GDM1 (cell line): Measurements from ENCODE around the gene CEP128.

Experiments used
- DNase-seq: peaks from one replicate; lab custom pipeline; 2025; lab: John Stamatoyannopoulos, UW

CEP128 gene

DNA sequence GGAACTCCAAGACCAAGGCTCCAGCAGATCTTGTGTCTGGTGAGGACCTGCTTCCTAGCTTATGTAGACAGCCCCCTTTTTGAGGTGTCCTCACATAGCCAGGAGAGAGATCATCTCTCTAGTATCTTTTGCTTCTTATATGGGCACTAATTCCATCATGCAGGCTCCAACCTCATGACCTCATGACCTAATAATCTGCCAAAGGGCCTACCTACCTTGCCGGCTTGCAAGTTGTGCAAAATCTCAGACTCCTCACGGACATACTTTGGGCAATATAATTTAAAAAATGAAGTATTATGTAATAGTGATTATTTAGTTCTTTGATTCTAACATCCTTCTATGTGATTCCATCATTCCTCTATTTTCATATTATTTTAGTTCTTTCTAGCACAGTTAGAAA, 397.2 kb downstream of the CEP128 start:
- no peak for DNase-seq

DNA sequence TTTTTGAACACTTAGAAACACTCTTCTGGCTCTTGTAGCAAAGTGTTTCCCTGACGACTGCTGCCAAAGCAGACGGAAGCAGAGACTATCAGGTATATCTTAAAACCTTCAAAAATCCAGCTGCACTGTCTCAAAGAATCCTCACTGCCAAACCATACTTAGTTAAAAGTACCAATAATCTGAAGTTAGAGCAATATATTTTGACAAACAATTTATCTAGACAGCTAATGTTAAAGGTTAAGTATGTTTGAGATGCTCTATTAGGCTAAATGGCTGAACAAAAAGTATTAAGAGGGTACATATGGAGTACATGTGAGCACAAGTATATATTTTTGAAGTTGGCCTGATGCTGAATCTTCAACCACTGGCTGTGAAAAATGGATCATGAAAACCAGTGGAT, 398.3 kb downstream of the CEP128 start:
- DNase-seq, result no peak

DNA sequence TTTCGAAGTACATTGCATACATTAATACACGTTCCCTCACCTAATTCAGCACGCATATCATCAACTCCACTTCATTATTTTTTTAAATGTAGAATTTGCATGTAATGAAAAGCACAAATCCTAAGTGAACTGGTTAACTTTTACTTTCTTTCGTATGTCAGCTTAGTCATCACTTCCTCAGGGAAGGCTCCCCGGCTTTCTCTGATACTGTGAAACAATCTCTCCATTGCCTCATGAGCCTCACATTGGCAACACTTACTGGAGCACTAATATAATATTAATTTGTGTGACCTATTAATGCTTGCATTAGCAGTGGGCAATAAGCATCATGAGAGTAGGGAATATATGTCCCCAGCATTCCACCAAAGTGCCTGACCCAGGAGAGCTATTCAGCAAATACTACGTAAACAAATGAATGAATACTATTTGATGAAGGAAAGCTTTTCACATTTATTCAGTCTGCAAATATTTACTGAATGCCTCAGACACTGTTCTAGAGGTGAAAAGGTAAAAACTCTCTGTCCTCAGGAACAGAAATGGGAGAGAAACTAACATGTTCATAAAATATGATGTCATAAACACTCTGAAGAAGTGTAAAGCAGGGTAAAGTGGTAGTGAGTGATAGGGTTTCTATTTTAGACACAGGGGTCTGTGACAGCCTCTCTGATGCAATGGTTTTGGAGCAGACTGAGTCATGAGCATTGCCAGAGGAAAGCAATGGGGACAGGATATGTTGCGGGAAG, 402.7 kb downstream of the CEP128 start:
- no peak for DNase-seq

DNA sequence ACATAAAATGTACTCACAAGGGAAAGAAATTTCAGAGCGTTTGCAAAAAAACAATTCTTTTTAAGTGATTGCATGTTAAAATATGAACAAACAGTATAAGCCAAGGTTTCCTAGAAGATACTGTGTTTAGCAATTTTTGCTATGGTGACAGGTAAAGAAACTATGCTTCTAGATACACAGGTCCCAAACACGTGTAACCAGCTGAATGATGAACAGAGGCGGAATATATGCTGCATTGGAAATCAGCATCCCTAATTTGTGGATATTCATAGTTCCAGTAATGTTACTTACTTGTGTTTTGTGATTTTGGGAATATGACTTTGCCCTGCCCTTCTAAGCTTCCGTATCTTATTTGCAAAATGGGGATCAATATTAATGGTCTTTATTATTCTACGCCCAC, 403.9 kb downstream of the CEP128 start:
- DNase-seq, result no peak

DNA sequence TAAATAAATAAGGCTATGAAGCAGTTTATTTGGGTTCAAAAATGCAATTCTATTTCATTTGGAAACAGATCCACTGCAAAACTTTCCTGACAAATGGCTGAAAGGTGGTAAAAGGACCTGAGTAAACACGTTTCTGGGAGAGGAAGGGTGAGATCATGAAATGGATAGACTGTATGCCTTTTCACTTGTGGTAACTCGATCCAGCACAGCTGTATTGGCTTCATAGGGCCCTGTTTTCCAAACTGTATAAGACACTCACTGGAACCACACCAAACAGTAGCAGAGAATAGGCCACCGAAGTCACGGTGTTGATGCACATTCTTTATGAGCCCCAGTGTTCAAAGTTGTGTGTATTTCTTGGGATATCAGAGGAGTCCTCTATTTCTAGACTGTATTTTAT, 405.1 kb downstream of the CEP128 start:
- no peak for DNase-seq

DNA sequence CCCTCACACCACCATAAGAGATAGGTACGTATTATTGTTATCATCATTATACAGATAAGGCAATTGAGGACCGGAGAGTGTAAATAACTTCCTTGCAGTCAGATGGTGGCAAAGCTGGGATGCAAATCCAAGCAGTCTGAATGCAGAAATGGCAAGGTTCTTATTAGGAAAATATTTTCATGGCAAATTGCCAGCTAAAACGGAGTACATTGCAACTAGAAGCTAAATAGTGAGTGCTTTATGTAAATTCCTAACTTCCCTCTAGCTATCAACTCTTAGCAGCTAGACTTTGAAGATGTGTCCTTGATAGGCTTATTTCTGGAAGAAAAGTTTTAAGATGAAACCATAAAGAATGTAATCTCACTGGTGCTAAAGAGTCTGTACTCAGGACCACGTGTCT, 406.4 kb downstream of the CEP128 start:
- no peak for DNase-seq

DNA sequence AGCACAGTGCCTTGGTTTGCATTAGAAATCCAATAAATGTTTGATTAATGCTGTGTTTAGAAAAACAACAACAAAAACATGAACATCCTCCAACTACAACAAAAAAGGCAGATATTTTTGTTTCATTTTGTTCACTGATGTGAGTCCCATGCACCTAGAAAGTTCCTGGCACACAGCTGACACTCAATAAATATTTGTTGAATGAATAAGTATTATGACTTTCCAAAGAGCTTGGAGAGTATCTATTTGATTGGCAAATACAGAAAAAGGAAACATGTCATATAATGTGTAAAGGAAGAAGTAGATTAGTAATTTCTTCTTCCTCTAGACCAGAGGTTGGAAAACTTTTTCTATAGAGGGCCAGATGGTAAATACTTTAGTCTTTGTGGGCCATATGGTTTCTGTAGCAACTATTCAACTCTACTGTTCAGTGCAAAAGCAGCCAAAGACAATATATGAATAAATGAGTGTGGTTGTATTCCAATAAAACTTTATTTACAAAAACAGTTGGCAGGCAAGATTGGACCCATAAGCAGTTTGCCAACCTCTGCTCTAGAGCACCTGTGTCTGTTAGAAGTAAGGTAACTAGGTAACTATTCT, 417.9 kb downstream of the CEP128 start:
- DNase-seq, result no peak

DNA sequence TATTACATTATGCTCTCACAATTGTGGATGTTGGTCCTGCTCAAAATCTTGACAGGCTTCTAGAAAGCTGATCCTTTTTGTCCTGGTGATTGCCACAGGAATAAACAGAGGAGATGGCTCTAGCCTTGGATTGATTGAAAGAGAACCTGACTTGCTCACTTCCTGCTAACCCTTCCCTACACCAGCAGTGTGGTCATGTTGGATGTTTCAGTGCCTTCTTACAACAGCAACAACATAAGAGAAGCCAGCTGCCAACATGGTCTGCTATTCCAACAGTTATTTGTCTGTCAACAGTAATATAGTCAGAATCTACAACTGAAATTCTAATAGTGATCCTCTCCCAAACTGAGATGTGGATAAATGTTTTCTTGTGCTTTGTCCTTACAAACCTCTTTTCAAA, 418.6 kb downstream of the CEP128 start:
- no peak for DNase-seq

DNA sequence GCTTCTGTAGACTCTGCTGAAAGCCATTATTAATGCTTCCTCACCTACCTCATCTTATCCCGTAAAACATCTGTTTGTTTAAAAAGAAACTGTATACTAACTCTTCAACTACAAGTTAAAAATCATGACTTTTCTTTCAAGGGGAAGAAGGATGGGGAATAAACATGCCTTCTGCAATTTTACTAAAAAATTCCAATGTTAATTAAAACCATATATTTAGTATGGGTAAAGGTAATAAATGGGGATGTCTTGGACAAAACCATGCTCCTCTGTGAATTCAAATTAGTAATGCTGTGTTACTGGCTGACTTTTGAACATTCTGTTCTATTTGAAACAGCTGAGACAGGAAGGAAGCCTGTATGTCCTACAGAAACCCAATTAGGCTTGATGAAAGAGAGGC, 419.1 kb downstream of the CEP128 start:
- DNase-seq, result no peak

DNA sequence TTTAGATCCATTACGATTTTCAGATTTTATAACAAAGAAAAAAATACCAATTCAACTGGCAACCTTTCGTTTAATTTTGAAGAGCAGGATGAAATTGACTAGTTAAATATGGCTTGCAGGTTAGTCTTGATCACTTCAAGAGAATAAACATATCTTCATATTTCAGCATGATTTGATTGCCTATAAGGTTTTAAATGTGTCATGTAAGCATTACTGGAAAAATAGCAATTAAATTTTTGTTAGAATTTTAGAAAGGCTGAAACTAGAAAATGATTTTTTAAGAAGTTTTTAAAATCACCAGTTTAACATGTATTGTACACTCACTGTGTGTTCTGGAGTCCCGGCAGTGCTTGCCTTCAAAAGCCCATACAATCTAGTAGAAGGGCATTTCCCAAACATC, 420.1 kb downstream of the CEP128 start:
- no peak for DNase-seq

DNA sequence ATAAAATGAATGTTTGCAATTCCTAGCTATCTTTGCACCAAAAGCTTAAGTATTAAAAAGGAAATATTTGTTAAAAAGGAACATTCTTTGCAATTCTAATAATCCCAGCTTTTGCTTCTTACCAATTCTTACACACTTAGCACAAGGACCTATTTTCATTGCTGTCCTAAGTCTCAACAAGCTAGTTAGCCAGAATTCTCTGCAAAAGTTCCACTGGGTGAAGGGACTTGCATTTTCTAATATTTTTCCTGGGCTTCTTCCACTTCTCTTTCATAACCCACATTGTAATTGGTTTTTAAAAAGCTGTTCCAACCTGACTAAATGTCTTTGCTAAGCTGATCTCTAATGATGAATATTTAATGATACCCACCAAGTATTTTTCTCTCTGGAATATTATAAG, 422.5 kb downstream of the CEP128 start:
- no peak for DNase-seq

DNA sequence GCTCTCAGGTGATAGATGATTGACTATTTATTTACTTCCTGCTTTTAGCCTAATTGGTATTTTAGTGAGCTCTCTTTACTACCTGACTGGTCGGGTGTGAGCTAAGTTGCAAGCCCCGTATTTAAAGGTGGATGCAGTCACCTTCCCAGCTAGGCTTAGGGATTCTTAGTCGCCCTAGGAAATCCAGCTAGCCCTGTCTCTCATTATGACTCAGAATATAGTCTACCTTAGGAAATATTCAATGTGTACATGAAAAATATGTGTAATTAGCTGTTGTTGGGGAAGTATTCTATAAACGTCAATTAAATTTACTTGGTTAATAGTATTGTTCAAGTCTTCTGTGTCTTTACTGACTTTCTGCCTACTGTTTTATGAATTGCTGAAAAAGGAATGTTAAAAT, 423.4 kb downstream of the CEP128 start:
- DNase-seq, result no peak

DNA sequence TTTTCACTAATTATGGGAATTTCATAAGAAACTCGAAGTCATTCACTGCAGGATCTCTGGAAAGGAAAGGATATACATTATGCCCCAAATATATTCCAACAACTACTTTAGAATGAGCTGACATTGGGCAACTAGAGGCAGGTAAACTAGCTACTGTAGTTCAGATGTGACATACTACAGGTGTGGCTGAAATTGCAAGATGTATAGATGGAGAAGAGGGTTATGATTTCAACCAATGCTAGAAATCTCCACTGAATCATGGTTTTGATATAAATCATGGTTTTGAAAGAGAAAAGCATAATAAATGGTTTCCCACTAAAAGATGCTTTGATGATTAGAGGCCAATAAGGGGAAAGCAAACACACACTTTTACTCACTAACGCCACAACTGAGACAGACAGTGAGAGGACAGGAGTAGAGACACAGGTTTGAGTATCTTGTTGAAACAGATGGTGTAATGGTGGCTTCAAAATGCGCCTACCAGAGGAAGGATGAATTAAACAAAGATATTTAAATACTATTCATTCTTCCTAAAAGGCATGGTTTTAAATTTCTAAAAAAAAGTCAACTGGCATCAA, 434.2 kb downstream of the CEP128 start:
- no peak for DNase-seq

DNA sequence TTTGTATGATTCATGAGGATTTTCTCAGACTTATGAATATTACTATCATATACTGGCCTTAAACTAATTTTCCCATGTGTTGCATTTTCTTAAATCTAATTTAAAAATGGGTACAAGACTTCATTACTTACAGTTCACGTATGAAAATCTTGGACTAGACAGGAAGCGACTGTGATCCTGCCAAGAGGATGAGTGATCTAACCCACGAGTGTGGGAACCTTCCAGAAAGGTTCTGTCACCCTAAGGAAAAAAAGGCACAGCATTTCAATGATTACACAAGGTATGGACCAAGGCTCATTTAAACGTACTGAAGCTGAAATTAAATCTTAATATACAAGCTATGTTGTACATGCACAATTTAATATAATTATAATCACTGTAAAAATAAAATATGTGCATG, 436.8 kb downstream of the CEP128 start:
- no peak for DNase-seq

DNA sequence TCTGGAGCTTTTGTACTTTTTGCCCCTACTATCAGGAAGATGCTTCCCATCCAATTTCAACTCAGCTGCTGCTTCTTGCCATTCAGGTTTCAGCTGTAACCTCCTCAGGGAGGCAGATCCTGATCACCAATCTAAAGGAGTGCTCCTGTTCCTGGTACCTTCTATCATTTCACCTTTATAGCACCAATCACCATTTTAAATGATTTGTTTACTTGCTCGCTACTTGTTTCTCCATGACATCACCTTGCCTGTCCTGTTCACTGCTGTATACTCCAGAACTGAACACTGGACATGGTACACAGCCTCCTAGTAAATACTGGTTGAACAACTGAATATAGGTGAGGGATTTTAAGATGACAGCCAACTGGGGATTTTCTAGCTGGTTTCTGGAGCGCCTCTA, 443.0 kb downstream of the CEP128 start:
- DNase-seq, result no peak

DNA sequence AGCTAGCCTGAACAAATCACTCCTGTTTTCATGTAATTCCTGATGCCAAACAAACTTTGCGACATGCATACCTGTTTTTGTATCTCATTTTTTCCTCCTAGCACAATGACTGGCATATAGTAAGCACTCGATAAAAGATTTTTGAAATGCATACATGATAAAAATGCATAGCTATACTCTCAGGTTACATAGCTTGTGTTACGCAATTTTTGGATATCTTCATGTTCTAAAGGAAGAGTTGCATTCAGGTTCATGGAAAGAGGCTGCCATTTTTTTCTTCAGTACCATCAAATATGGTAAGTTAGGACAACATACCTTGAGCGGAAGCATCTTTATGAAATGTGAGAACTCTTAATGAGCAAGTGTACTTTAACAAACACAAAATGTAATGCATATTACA, 445.4 kb downstream of the CEP128 start:
- no peak for DNase-seq

DNA sequence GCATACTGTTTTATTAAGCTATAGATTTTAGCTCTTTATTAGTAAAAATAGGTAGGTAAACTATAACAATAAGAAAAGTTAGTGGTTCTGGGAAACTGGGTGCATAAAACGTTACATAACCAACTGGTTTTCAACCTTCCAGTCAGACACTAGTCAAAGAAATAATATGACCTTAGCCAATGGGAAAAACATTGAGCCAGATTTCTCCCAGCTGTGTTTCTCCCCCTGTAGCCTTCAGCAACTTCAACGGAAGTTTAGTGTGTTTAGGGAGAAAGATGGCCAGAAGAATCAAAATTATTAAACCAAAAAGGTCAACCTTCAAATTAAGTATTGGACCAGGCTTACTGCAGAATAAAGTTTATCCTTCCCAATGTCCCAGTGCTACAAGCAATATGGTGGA, 446.8 kb downstream of the CEP128 start:
- no peak for DNase-seq

DNA sequence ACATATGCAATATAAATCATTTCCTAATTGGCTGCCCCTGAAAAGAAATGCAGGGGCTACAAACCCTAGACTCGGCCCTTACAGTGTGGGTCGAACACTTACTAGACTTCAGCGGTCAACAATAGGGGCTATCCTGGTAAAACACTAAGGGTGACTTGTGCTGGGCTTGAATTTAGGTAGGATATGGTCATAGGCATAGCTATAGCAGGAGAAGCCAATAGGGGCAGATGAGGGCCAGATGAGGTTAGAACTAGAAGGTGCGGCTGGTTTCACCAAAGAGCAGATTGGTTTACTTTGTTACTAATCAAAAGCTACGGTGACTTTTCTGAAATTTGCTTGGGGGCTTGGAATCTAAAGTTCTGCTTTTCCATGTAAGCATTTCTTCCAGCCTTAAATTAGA, 447.9 kb downstream of the CEP128 start:
- no peak for DNase-seq

DNA sequence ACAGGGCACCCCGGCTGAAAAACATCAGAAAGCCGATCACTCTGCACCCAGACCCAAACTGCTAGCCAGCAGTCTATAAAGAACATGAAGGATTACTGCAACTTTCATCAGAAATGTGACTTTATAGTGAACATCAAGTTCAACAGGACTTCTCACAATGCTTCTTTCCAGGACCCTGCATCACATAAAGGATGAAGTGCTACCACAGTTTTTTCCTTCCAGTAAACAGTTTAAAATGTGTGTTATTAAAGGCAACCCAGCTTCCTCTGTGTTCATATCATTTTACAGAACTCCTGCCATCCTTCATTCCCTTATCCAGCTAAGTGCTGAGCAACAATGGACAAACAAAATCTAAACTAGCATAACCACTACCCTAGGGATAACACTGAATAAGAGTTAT, 449.9 kb downstream of the CEP128 start:
- no peak for DNase-seq

DNA sequence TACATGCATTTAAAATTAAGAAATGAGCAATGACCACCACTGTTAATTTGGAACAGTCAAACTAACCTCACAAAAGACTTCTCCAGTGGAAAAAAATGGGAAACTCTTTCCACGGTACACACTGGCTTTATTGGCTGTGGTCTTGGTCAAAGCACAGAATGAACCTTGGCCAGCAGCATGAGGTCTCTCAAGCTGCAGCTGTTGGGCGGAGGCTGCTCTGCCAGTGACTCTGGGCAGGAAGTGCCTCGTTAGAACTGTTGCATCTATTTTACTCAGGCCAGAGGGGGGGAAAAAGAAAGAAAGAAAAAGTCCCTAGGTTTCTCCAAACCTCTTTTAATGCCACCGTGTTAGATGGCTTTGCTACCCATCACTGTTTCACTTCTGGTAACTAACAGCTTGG, 450.4 kb downstream of the CEP128 start:
- DNase-seq, result no peak

DNA sequence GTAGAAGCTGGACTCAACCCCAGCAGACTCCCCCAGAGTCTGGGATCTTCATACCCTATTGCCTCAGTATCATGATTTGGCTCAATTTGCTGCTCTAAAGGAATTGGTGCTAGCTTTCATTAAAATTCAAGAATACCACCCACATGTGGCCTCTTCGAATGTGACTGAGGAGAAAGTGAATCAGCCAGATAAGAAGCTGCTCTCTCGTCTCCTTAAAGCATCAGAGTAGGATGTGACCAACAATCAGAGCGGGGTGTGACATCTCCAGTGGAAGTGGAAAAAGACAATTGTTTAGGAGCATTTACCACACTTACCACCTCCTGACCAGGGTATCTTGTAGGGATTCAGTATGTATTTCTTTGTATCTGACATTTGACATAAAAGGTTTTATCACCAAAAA, 452.0 kb downstream of the CEP128 start:
- no peak for DNase-seq

DNA sequence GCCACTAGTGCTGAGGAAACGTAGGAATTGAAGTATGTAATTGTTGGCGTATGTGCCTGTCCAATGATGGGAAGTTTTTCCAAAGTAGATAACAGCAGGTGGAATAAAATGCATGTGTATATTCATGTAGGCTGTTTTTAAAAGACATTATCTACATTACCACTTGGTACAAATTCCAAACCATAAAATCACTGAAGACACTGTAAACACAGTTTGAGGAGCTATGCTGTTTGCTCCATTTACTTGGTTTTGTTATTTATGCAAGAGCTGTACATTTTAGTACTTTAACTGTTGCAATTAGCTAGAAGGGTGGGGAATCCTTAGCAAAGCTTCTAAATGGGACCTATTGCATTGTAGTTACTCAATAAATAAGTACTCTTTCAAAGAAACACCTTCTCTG, 455.8 kb downstream of the CEP128 start:
- no peak for DNase-seq

DNA sequence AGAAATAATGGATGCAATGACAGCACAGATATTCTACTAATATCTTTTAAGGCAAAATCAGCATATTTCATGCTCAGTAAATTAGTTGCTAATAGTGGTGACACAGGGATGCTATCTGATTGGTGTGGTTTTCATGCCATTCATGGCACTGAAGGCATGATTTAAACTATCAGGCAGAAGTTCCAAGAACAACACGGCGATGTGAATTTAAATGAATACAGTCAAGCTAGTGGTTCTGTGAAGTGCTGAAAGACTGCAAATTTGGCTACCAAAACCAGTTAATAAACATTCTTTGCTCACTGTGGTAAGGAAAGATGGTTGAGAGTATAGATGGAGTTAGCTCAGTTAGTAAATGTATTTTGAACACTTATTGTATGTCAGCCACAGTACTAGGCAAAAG, 458.2 kb downstream of the CEP128 start:
- DNase-seq, result no peak
